DMS53 (cell line): ENCODE results near the gene TTC19.
"Not testable (repeated sequence)": the region's sequence is repeated elsewhere in the genome, so short reads cannot be mapped to it uniquely, and the experiment has no call there.

Experiments
- DNase-seq: peaks from one replicate; lab custom pipeline; 2025; lab: John Stamatoyannopoulos, UW

TTC19 gene

DNA sequence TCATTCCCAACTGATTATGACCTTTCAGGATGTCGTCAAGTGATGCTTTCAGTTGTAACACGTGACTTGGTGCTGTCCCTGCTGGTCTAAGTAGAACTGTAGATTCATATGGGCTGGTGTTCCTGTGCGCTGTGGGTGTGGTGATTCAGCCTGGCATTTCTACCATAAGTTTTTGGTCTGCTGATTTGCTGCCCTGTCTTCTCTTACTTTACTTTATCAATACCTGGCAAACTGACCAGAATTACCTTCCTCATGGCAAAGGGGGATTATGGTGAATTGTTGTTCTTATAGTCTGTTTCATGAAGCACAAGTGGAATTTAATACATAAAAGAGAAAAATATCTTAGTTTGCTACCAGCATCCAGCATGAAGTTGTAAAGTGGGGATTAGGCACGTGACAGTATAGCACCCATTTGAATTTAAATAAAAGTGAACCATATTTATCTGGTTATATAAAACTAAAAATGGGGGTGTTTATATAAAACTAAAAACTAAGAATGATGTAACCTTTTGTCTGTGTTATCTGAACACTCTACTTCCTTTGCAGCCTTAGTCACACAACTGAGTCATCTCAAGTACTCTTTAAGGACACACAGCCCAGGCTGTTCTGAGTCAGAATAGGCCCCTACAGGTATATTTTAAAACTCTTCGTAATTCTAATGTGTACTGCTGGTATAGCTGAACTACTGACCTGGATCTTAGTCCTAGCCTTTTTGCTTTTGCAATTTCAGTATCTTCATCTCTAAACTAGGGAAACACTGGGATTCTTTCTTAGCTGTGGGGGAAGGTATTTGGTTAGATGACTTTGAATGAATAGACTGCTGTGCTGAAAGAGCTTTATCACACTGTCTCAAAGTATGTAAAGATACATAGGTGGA lies 28.3 kb downstream of the TTC19 start:
- peak; percentile 91 for DNase-seq

DNA sequence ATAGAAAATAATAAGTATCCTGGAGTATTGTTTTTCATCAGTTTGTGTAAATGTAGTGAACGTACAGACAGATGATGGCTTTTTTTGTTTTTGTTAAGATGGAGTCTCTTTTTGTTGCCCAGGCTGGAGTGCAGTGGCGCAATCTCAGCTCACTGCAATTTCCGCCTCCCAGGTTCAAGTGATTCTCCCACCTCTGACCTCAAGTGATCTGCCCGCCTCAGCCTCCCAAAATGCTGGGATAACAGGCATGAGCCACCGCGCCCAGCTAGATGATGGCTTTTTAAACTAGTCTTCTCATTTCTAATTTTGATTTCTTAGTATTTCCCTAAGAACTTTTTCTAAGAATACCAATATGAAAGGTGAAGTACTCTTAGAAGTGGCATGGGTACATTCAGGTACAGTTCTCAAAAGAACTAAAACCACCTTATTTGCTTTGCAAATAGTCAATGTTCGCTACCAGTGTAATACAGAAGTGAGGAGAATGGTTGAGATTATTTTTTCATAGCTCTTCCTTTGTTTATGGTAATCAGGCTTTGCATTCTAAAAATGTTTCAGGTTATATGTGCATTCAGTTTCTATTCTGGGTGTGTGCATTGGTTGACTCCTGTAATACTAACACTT lies 34.2 kb downstream of the TTC19 start:
- no peak for DNase-seq

- no peak for DNase-seq
Measured at GRCh38 chr17:16036261-16036660, 36.6 kb downstream of the TTC19 start.

GRCh38 chr17:16037636-16038035 lies 38.0 kb downstream of the TTC19 start:
- no peak for DNase-seq

GRCh38 chr17:16040710-16041251 lies 41.2 kb downstream of the TTC19 start:
- DNase-seq: no peak

GRCh38 chr17:16044487-16044886 lies 44.9 kb downstream of the TTC19 start:
- DNase-seq: no peak

DNA sequence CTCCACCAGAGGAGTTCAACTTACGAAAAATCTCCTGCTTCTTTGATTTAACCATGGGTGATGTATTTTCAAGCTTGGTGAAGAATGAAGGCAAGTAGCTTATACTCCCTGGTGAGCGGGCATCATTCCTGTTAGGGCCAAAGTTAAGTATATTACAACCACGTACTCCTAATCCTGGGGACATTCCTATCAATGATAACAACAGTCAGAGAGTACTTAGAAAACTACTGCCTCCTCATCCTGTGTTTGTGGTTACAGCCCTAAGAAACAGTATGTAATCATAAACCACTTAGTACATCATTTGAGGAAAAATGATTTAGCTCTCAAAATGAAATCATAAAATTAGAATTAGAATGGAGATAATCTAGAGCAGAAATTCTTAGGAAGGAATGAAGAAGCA lies 47.3 kb downstream of the TTC19 start:
- no peak for DNase-seq

DNA sequence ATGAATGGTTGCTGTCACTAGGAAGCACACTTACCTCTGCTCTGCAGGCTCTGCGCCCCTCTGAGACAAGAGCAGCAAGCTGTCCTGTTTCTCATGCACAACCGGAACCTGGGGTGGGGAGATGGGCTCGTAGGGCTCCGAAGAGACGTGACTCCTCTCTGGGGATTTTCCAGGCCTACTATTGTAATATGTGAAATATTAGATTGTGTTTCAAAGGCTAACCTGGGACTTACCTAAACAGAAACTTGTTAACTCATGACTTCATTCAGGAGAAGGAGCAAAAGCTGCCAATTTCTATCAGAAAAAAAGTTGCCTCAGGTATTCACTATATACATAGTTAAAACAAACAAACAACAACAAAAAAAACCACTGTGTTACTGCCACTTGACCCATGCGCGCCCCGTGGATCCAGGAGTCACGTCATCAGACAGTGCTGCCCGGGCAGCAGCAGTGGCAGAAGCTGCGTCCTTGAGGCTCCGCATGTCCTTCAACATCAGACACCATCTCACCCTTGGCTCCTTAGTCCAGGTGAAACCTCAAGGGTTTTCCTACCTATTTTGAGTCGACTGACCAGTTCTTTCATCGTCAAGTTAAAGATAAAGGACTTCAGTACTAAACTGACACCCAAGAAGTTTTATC lies 49.3 kb downstream of the TTC19 start:
- DNase-seq: peak; percentile 69

GRCh38 chr17:16050844-16051243 lies 51.2 kb downstream of the TTC19 start:
- DNase-seq: no peak

DNA sequence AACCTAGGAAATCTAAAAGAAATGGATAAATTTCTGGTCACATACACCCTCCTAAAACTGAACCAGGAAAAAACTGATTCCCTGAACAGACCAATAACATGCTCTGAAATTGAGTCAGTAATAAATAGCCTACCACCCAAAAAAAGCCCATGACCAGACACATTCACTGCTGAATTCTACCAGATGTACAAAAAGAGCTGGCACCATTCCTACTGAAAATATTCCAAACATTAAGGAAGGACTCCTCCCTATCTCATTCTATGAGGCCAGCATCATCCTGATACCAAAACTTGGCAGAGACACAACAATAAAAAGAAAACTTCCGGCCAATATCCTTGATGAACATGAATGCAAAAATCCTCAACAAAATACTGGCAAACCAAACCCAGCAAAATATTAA lies 52.9 kb downstream of the TTC19 start:
- no peak for DNase-seq

DNA sequence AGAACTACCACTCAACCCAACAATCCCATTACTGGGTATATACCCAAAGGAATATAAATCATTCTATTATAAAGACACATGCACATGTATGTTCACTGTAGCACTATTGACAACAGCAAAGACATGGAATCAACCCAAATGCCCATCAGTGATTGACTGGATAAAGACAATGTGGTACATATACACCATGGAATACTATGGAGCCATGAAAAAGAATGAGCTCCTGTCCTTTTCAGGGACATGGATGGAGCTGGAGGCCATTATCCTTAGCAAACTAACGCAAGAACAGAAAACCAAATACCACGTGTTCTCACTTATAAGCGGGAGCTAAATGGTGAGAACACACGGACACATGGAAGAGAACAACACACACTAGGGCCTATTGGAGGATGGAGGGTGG lies 55.5 kb downstream of the TTC19 start:
- DNase-seq: not testable (repeated sequence)

DNA sequence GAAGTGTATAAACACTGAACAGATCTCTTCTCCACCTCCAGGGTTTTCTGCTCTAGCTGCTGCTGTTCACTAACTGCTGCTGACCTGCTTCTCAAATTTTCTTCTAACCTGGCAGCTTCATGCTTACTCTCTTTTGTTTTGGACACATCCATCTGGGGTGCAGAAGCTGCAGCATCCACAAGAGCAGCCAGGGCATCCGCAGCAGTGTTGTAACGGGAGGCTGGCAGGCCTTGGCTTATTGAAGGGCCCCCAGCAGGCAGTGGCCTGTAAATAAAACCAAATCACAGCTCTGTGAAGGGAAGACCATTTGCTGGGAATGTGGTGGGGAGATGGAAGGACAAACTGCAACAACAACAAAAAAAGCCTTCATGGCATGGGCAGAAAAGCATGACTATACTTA lies 62.0 kb downstream of the TTC19 start:
- no peak for DNase-seq

- DNase-seq: no peak
Measured at GRCh38 chr17:16066125-16066524, 66.5 kb downstream of the TTC19 start.

- no peak for DNase-seq
Measured at GRCh38 chr17:16068323-16068722, 68.7 kb downstream of the TTC19 start.

GRCh38 chr17:16072031-16072430 lies 72.4 kb downstream of the TTC19 start:
- DNase-seq: no peak

DNA sequence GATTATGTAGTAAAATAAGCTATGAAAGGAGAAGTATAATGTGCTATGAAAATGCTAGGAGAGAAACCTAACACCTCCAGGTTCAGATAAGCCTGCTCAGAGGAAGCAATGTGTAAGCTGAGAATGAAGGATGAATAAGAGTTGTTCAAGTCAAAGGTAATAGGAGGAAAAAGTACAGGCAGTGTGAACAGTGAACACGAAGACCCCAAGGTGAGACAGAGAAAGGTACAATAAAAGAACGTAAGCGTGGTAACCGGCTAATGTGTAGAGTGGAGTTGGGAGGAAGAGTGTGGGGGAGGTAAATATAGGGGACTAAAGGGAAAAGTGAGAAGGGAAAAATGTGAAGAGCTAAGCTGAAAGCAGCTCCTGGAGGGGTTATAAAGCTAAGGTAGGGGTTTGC lies 74.2 kb downstream of the TTC19 start:
- no peak for DNase-seq

DNA sequence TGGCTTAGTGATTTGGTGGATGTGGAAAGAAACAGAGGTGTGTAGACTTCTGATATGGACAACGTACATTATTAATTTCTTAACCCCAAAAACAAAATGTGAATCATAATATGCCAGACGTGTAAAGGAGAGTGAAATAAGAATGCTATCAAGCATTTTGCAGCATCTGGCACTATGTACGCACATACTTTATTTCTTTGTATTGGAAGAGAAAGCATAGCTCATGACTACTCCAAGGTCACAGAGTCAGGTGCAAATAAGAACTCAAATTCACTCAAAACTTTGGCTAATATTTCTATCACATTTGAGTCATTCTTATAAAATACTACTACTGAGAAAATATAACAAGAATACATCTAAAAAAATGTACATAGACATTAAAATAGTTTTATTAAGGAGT lies 74.8 kb downstream of the TTC19 start:
- no peak for DNase-seq

DNA sequence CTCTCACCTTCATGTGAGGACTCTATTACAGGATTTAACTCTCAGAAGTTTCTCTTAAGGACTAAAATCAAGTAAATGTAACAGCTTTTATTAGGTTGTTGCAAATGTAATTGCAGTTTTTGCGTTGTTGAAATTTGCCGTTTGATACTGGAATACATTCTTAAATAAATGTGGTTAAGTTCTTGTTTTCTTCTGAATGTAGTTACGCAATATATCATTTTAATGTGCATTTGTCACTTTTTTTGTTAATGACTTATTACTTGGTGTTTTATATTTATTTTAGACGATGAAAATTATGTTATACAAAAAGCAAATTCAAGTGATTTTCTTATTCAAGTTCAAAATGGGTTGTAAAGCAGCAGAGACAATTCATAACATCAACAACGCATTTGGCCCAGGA lies 76.3 kb downstream of the TTC19 start:
- no peak for DNase-seq
